T-helper 1 cell treated with Interleukin-12 subunit alpha and Interleukin-12 subunit beta and Interleukin-4 antibody, amounts not matched to agents 30 μg/mL and 1 μg/mL, for 36 hours (primary cell): ENCODE measurements around the gene CDH5.
"Not testable (repeated sequence)": the region's sequence is repeated elsewhere in the genome, so short reads cannot be mapped to it uniquely, and the experiment has no call there.

Experiments
- H3K27ac Mint-ChIP-seq: one replicate; pipeline ENCODE4 v1.8.0; 2021; ENCODE audit warnings: mild to moderate bottlenecking, mixed read lengths
- H3K27me3 Mint-ChIP-seq: one replicate; pipeline ENCODE4 v1.8.0; 2021; ENCODE audit warnings: low read depth, mixed read lengths
- H3K36me3 Mint-ChIP-seq: one replicate; pipeline ENCODE4 v1.8.0; 2021; ENCODE audit warnings: low read depth, mixed read lengths
- H3K4me1 Mint-ChIP-seq: one replicate; pipeline ENCODE4 v1.8.0; 2021; ENCODE audit warnings: low read depth, mixed read lengths
- H3K4me3 Mint-ChIP-seq: one replicate; pipeline ENCODE4 v1.8.0; 2021; ENCODE audit warnings: mild to moderate bottlenecking, moderate library complexity, mixed read lengths
- H3K9me3 Mint-ChIP-seq: one replicate; pipeline ENCODE4 v1.8.0; 2021; ENCODE audit warnings: mixed read lengths

CDH5 gene

DNA sequence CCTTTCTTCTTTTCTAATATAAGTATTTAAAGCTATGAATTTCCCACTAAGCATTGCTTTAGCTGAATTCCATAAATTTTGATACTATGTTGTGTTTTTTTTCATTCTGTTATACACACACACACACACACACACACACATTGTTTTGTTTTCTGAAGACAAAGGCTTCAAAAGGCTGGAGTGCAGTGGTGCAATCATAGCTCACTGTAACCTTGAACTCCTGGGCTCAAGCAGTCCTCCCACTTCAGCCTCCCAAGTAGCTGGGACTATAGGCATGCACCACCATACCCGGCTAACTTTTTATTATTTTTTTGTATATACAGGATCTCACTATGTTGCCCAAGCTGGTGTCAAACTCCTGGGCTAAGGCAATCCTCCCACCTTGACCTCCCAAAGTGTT lies 86.7 kb downstream of the CDH5 start:
- H3K4me1 Mint-ChIP-seq, H3K36me3 Mint-ChIP-seq, H3K27ac Mint-ChIP-seq: not testable (repeated sequence)

More for the DNA sequence above, 86.7 kb downstream of the CDH5 start:
- not testable (repeated sequence) for H3K9me3 Mint-ChIP-seq, H3K4me3 Mint-ChIP-seq
- peaks cover 11% of the 10 kb centered on the region for H3K27me3 Mint-ChIP-seq
